DOHH2 (cell line): ENCODE measurements around the gene HNRNPLL.

Experiments
- CTCF ChIP-seq: fragments of 200-600 bp; sonication (generic); IDR thresholded peaks from one replicate; pipeline ENCODE4 v1.5.1; 2014; ENCODE audit warnings: antibody characterized with exemption, mild to moderate bottlenecking, low read depth, low read length; ENCODE audit not compliant: poor library complexity, severe bottlenecking
- EZH2phosphoT487 ChIP-seq: fragments of 200-600 bp; sonication (generic); IDR thresholded peaks from 2 replicates; pipeline ENCODE4 v1.6.1; 2017; ENCODE audit warnings: borderline replicate concordance, mild to moderate bottlenecking, antibody characterized with exemption, low read length, moderate library complexity, mixed read lengths

GRCh38 chr2:38557981-38558380, 44.7 kb downstream of the HNRNPLL start:
- TF ChIP-seq CTCF (no peak), EZH2phosphoT487 (no peak)
